ENCODE data around the gene TAOK1.

Gene TAOK1

GRCh38 chr17:29595107-29595942 is 205.2 kb downstream of the TAOK1 start:
- DNase-seq (ENCODE audit: low read depth), result no peak

- no peak for DNase-seq (ENCODE audit: low read depth)
Observed at GRCh38 chr17:29595943-29596774, 206.0 kb downstream of the TAOK1 start.

- DNase-seq (ENCODE audit: low read depth), result no peak
Observed at GRCh38 chr17:29596811-29597210, 206.6 kb downstream of the TAOK1 start.

- DNase-seq (ENCODE audit: low read depth), result no peak
Observed at GRCh38 chr17:29597361-29598172, 207.4 kb downstream of the TAOK1 start.
